IMR-90 (cell line): ENCODE measurements around the gene OPN1LW. TPM values are rescaled to one million over a fixed set of nuclear protein-coding genes. Genes with fewer than 3 reads are reported as not detected.

Source experiments
- ATAC-seq: fragments of 200-7000 bp; cut with Tn5 transposase; 2 replicates; pipeline ENCODE4 v1.9.1; 2020; ENCODE audit warnings: low read depth, mild to moderate bottlenecking, moderate library complexity
- BruUV-seq: library from RNA; stranded (reverse); fragments of 400-500 nt; replicated peaks from 2 replicates; lab custom pipeline; 2021; lab: Mats Ljungman, UMichigan
- CTCF ChIA-PET: fragments of 300-600 bp; formaldehyde crosslinking; extraction: SDS; loops from one replicate; lab custom pipeline; 2021; ENCODE audit warnings: antibody characterized with exemption; lab: Yijun Ruan, JAX
- POLR2A ChIA-PET: fragments of 300-600 bp; sonication (Branson Sonifier 250); formaldehyde crosslinking; loops from one replicate; lab custom pipeline; 2022; ENCODE audit warnings: antibody characterized with exemption; ENCODE audit not compliant: unreplicated experiment; lab: Charles Lee
- DNase-seq: peaks from one replicate; pipeline ENCODE4 v3.0.0; 2013
- H2AFZ ChIP-seq: replicated peaks from 2 replicates; pipeline ENCODE3; 2013; ENCODE audit warnings: low read length, mild to moderate bottlenecking; ENCODE audit not compliant: poor library complexity
- H2AK5ac ChIP-seq: 2 replicates; pipeline ENCODE4 v1.6.1; 2013; ENCODE audit warnings: low read depth, low read length, inconsistent platforms
- H2AK9ac ChIP-seq: replicated peaks from 2 replicates; pipeline ENCODE3; 2013; ENCODE audit warnings: mild to moderate bottlenecking, low read depth, low read length, moderate library complexity; ENCODE audit not compliant: poor library complexity
- H2BK120ac ChIP-seq: 2 replicates; pipeline ENCODE4 v1.6.1; 2013; ENCODE audit warnings: low read depth, low read length, inconsistent platforms
- H2BK15ac ChIP-seq: 3 replicates; pipeline ENCODE4 v1.6.1; 2013; ENCODE audit warnings: low read depth, low read length, inconsistent platforms
- H2BK20ac ChIP-seq: 2 replicates; pipeline ENCODE4 v1.6.1; 2013; ENCODE audit warnings: low read depth, mild to moderate bottlenecking, inconsistent platforms, low read length, moderate library complexity
- H2BK5ac ChIP-seq: 2 replicates; pipeline ENCODE4 v1.6.1; 2013; ENCODE audit warnings: mild to moderate bottlenecking, low read depth, low read length, inconsistent platforms; ENCODE audit not compliant: poor library complexity, severe bottlenecking
- H3K14ac ChIP-seq: replicated peaks from 2 replicates; pipeline ENCODE4 v1.6.1; 2013; ENCODE audit warnings: low read depth, low read length, inconsistent platforms
- H3K18ac ChIP-seq: 2 replicates; pipeline ENCODE4 v1.6.1; 2013; ENCODE audit warnings: low read depth, low read length, control low read depth
- H3K23ac ChIP-seq: 2 replicates; pipeline ENCODE4 v1.6.1; 2013; ENCODE audit warnings: low read depth, low read length, inconsistent platforms
- H3K27ac ChIP-seq: 2 replicates; pipeline ENCODE4 v1.5.1; 2013; ENCODE audit warnings: mild to moderate bottlenecking, control low read depth, low read length; ENCODE audit not compliant: insufficient read depth
- H3K27me3 ChIP-seq: 2 replicates; pipeline ENCODE4 v1.6.1; 2013; ENCODE audit warnings: low read length; ENCODE audit not compliant: control insufficient read depth, insufficient read depth
- H3K36me3 ChIP-seq: 2 replicates; pipeline ENCODE4 v1.6.1; 2013; ENCODE audit warnings: low read length, mixed read lengths; ENCODE audit not compliant: control insufficient read depth, insufficient read depth
- H3K4ac ChIP-seq: 2 replicates; pipeline ENCODE4 v1.6.1; 2013; ENCODE audit warnings: low read depth, low read length, inconsistent platforms
- H3K4me1 ChIP-seq: 2 replicates; pipeline ENCODE4 v1.6.1; 2013; ENCODE audit warnings: low read length, mixed read lengths; ENCODE audit not compliant: control insufficient read depth, insufficient read depth
- H3K4me2 ChIP-seq: 2 replicates; pipeline ENCODE4 v1.6.1; 2013; ENCODE audit warnings: low read depth, mild to moderate bottlenecking, control low read depth, low read length, moderate library complexity
- H3K4me3 ChIP-seq: 2 replicates; pipeline ENCODE4 v1.5.1; 2013; ENCODE audit warnings: low read depth, mild to moderate bottlenecking, control low read depth, low read length, moderate library complexity; ENCODE audit not compliant: insufficient read depth
- H3K56ac ChIP-seq: 2 replicates; pipeline ENCODE4 v1.6.1; 2013; ENCODE audit warnings: low read length, inconsistent platforms; ENCODE audit not compliant: insufficient read depth; ENCODE audit errors: extremely low read depth
- H3K79me1 ChIP-seq, 2 experiments: 2 replicates each; pipeline ENCODE4 v1.6.1; 2013; ENCODE audit warnings: low read length in 2 of 2, inconsistent platforms in 1 of 2, low read depth in 1 of 2
- H3K9ac ChIP-seq: 2 replicates; pipeline ENCODE4 v1.6.1; 2013; ENCODE audit warnings: low read depth, low read length, control low read depth
- H3K9me1 ChIP-seq: 2 replicates; pipeline ENCODE4 v1.6.1; 2013; ENCODE audit warnings: low read length, inconsistent platforms; ENCODE audit not compliant: insufficient read depth
- H3K9me3 ChIP-seq: 2 replicates; pipeline ENCODE4 v1.6.1; 2013; ENCODE audit warnings: low read length; ENCODE audit not compliant: control insufficient read depth, insufficient read depth
- H4K20me1 ChIP-seq: 2 replicates; pipeline ENCODE4 v1.6.1; 2013; ENCODE audit warnings: low read length, inconsistent platforms; ENCODE audit not compliant: insufficient read depth
- H4K5ac ChIP-seq: 2 replicates; pipeline ENCODE4 v1.6.1; 2013; ENCODE audit warnings: mild to moderate bottlenecking, low read depth, low read length, control low read depth
- H4K8ac ChIP-seq, 2 experiments: 2 replicates each; pipeline ENCODE4 v1.6.1; 2013; ENCODE audit warnings: low read depth in 2 of 2, low read length in 2 of 2, control low read depth in 1 of 2, inconsistent platforms in 1 of 2
- H4K91ac ChIP-seq: 2 replicates; pipeline ENCODE4 v1.6.1; 2013; ENCODE audit warnings: low read depth, low read length, inconsistent platforms; ENCODE audit not compliant: insufficient read depth
- BHLHE40 ChIP-seq: fragments of 150-350 bp; IDR thresholded peaks from 2 replicates; pipeline ENCODE4 v1.6.1; 2016; ENCODE audit warnings: mild to moderate bottlenecking, low read depth, low read length
- CEBPB ChIP-seq: IDR thresholded peaks from 2 replicates; pipeline ENCODE4 v1.6.1; 2012; ENCODE audit warnings: low read depth, low read length, improper control_type of control experiment
- WGBS, 2 experiments: methylation state at CpG; one replicate each; pipeline versions ENCODE4 v1.1.5 to v1.1.7; 2013; ENCODE audit warnings: missing lambda C conversion rate in 2 of 2; ENCODE audit not compliant: insufficient read length in 1 of 2; ENCODE audit errors: extremely low coverage in 2 of 2; 5-methylcytosine and 5-hydroxymethylcytosine counted together
- dilution Hi-C: fragments of 300-500 bp; cut with HindIII; formaldehyde crosslinking; loops from one replicate; pipeline ENCODE4 v1.14.3; 2018; ENCODE audit warnings: low sequenced_read_pairs; ENCODE audit not compliant: unreplicated experiment
- in situ Hi-C: fragments of 300-500 bp; cut with MboI; formaldehyde crosslinking; loops from 3 replicates; pipeline ENCODE4 v1.14.3; 2019; ENCODE audit warnings: low sequenced_read_pairs, inconsistent platforms, mixed read lengths
- intact Hi-C: fragments of 100-400 bp; cut with micrococcal nuclease; formaldehyde crosslinking; loops from 2 replicates; pipeline ENCODE4 v1.10.0; 2022
- polyA plus RNA-seq, 3 experiments: library from polyadenylated mRNA; depleted of rRNA; stranded (reverse); fragments of >200 nt; gene quantifications; 2 replicates each; pipeline ENCODE4 v1.2.3, GENCODE V29; 2012; ENCODE audit warnings: low replicate concordance in 1 of 3
- total RNA-seq: library from RNA; depleted of rRNA; stranded (reverse); fragments of >200 nt; gene quantifications from 2 replicates; pipeline ENCODE4 v1.2.3, GENCODE V29; 2012

Gene OPN1LW
- total and polyA plus RNA-seq, 2 of the 4 experiments (the other 2 are of a cell fraction): not detected

DNA sequence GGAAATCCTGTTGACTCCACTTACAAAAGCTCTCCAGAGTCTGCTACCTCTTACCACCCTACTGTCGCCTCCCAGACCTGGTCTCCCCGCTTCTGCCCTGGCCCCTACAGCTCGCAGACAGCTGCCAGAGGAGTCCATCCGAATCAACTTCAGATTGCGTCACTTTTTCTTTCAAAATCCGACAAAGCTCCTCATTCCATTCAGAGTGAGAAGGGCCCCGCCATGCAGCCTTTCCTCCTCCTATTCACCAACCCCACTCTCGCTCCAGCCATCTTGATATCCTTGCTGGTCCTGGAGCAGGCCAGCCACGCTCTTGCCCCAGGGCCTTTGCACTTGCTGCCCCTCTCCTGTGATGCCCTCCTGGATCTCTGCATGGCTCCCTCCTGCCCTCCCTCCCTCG lies 5.2 kb upstream of the OPN1LW start:
- no peak overlapping the region for H3K4me2 ChIP-seq
- H3K23ac ChIP-seq: no peak overlapping the region
- H2AK9ac ChIP-seq: no peak overlapping the region
- no peak overlapping the region for H2AK5ac ChIP-seq
- ATAC-seq (no peak), DNase-seq (no peak)
- no TSS peak for BruUV-seq
- H2BK5ac ChIP-seq: no peak overlapping the region
- in situ Hi-C loops (no loop called here), dilution Hi-C loops (no loop called here), intact Hi-C loops (no loop called here)
- H3K14ac ChIP-seq: no peak overlapping the region
- no peak overlapping the region for H3K27ac ChIP-seq
- 0 out of 2 replicates have a peak, but pooled peaks have one; percentile 20 for TF ChIP-seq CEBPB
- no peak for TF ChIP-seq BHLHE40
- no peak overlapping the region for H4K5ac ChIP-seq
- no peaks in the 10 kb centered on the region for H3K36me3 ChIP-seq
- no peak overlapping the region for H2BK120ac ChIP-seq
- no peaks in the 10 kb centered on the region for H3K79me1 ChIP-seq
- peaks cover 12% of the 10 kb centered on the region for H3K27me3 ChIP-seq
- POLR2A ChIA-PET: no interaction called here
- no peak overlapping the region for H2BK20ac ChIP-seq
- no peaks in the 10 kb centered on the region for H4K20me1 ChIP-seq
- H3K4ac ChIP-seq: no peak overlapping the region
- peaks cover 9% of the 10 kb centered on the region; the same call in 1 of the 2 replicates for H3K9me3 ChIP-seq
- H3K9ac ChIP-seq: no peak overlapping the region
- no peaks in the 10 kb centered on the region for H3K9me1 ChIP-seq
- no peak overlapping the region for H3K56ac ChIP-seq
- no peak overlapping the region for H2AFZ ChIP-seq
- H4K8ac ChIP-seq: no peak overlapping the region
- 72% methylated on average over 5 of the region's 10 CpGs; no CpG with 5 or more reads in 1 of the 2 experiments for WGBS, 2 experiments
- H3K4me1 ChIP-seq: no peaks in the 10 kb centered on the region
- CTCF ChIA-PET: interaction anchor here (0.6 kb wide), 1 partner anchor 9 kb away, joined by 3 read pairs; no protein-coding TSS in a partner anchor
- no peak overlapping the region for H3K18ac ChIP-seq
- no peak overlapping the region for H4K91ac ChIP-seq
- no peak overlapping the region for H3K4me3 ChIP-seq
- no peak overlapping the region for H2BK15ac ChIP-seq
